CD4-positive, alpha-beta T cell treated with Interferon alpha-2 for 1 hour (primary cell): ENCODE data around the gene BOLA3.
"Not testable (repeated sequence)": the region's sequence is repeated elsewhere in the genome, so short reads cannot be mapped to it uniquely, and the experiment has no call there.

Experiments used
- DNase-seq, 2 donors: peaks; one replicate each; pipeline ENCODE4 v3.0.0-alpha.2; 2020 to 2022

Gene BOLA3

DNA sequence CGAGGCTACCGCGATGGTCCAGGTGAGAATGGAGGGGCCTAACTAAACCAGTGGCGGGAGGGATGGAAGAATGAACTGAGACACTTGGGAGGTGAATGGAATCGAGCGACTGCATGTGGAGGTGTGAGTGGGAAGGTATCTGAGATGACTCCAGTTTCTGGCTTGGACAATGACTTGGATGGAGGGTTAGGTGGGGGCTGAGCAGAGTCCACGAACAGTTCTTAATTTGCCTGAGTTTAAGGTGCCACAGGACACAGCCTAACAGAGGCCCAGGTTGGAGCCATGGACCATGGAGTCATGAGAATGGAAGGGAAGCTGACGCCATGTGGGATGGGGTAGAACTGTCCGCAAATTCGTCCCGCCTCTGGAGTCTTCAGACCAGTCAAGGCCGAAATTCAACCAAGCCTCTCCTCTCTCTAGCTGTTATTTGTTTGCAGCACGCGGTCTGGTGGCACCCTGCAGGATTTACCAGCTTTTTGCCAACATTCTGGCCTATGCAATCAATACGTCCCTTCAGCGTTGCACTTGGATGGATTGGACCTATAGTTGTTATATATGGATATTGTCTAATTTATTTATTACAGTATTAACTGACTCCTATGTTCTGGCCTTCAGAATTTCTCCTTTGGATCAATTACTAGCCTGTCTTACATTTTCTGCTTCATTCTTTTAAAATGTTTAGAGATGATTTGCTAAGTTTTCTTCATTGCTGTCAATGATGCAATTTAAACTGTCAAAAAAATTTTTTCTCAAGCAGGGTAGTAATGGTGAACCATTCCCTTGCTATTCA is 940 bp upstream of the BOLA3 start:
- DNase-seq: no peak

DNA sequence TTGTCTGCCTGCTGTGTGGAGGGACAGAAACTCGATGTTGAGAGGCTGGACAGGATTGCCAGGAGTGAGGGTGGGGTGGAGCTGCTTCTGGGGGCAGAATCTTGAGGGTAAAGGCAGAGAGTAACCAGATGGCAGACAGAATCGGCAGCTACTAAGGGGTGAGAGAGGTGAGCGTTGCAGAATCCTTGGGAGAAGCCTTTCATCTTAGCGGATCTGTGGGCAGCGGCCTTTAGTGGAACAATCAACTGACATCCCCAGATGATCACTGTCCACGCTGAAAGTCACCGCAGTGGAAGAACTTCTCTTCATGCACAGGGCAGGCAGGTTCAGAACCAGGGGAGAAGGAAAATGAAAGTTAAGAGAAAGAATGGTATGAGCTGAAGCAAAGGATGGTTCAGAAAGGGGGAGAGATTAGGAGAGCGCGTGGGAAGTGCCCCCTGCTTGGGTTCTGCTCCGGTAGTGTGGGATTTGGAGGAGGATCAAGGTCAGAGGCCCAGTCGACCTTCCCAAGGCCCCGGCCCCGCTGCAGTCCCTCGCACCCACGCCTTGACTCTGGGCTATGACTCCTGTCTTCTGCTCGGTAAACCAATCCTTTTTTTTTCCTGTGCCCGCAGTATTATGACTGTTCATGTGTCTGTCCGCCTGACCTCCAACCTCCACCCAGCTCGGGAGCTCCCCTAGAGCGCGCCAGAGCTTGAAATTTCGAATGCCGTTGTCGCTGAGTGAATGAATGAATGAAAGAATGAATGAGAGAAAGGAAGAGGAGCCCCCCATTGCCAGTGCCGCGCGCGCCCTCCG is 584 bp downstream of the BOLA3 start:
- peak in 1 of 2 donors; percentile 9 for DNase-seq

- no peak for DNase-seq
Measured at GRCh38 chr2:74142340-74142739, 5.4 kb downstream of the BOLA3 start.

GRCh38 chr2:74138600-74139323 is 8.9 kb downstream of the BOLA3 start:
- no peak for DNase-seq

- DNase-seq: no peak
Measured at GRCh38 chr2:74137651-74138599, 9.8 kb downstream of the BOLA3 start.

GRCh38 chr2:74131901-74132300 is 15.8 kb downstream of the BOLA3 start:
- DNase-seq: no peak

DNA sequence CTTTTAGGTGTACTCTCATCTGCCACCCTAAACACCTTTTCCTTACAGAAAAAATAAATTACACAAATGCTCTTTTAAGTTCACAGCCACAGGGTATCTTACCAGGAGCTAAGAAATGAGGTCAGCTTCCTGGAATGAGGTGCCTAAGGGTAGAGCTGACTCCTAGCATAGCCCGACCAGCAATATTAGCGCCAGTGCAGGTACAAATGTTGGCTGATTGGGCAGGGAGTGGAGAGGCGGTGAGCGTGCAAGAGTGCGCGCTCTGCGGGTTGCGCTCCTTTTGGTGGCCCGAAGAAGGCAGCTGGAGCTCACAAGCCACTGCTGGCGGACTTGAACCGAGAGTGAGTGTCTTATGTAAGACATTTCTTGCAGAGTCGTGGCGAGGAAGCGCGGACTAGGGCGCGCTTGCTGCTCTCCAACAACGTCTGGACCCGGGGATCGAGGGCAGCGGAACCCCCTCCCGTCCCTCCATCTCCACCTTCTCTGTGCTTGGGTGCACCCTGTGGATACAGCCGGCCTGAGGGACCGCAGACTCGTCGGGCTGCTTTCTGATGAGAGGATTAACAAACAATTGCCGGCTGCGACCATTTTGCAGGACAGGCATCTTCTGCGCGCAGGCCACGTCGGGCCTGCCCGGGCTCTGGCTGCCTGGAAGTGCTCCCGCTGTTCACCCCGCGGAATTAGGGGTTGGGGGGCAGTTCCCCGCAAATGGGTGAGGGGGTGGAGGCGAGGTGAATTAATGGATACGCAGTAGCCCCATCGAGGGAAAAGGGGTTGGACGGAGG is 17.3 kb downstream of the BOLA3 start:
- no peak for DNase-seq

DNA sequence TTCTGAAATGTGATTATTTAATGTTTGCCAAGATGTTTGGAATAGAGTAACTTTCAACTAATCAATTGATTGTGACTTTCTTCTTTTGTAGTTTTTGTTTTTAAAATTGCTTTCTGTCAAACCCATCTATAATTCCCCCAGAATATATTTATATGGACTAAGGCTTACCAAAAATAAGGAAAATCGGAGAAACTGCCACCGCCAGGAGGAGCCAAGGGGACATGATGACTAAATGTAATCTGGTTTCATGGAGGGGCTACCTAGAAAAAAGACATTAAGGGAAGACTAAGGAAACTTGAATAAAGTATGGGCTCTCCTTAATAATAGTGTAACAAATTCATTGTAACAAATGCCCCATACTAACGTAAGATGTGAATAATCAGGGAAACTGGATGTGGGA is 19.5 kb downstream of the BOLA3 start:
- no peak for DNase-seq

DNA sequence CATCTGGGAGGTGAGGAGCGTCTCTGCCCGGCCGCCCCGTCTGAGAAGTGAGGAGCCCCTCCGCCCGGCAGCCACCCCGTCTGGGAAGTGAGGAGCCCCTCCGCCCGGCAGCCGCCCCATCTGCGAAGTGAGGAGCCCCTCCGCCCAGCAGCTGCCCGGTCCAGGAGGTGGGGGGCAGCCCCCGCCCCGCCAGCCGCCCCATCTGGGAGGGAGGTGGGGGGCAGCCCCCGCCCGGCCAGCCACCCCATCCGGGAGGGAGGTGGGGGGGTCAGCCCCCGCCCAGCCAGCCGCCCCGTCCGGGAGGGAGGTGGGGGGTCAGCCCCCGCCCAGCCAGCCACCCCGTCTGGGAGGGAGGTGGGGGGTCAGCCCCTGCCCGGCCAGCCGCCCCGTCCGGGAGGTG is 23.8 kb downstream of the BOLA3 start:
- DNase-seq: not testable (repeated sequence)

DNA sequence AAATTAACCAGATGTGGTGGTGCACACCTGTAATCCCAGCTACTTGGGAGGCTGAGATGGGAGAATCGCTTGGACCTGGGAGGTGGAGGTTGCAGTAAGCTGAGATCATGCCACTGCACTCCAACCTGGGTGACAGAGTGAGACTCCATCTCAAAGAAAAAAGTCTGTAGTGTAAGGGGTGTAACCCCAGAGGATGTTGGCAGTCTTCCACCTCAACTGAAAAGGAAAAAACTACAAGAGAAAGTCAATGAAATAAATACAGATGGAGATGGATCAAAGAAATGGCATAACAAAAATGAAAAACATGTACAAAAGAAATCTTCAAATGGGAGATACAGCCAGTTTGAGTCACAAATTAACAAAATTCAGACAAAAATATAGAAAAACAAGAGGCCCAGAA is 25.9 kb downstream of the BOLA3 start:
- not testable (repeated sequence) for DNase-seq

DNA sequence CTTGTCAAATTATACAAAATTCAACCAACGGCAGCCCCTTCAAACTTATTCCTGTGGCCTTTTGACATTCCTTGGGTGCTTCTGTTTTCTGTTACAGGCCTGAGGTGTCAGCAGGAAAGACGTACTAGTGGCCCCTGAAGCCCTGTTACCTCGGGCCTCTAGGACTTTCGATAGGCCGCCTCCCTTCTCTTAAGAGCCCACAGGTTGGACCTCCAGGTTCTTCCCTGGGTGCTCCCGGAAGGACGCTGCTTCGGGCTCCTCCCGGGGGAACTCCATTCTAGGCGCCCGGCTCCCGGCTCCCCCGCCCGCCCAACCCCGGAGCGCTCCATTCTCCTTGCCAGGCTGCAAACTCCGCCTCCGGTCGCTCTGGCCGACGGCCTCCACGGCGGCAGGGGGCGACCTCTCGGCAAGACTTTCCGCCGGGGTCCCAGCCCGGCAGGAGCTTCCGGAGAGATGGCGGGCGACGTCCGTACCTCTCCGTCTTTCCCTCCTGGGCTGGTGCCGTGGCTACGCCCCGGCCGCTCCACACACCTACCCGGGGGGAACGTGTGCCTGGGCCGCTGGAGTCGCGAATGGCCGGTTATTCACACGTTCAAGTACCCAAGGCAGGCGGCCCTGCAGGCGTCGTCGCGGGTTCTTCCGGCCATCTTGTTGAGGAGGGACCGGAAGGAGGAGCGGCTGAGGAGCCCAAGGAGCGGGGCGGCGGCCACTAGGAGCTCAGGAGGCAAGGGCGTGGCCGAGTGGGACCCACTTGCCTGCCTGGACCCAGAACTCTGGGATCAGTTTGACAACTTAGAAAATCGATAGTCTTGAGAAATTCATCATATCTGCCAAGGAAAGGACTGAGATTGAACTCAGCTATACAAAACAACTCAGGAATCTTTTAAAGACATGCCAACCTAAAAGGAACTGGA is 27.5 kb downstream of the BOLA3 start:
- peak; percentile 81 to 88 for DNase-seq

DNA sequence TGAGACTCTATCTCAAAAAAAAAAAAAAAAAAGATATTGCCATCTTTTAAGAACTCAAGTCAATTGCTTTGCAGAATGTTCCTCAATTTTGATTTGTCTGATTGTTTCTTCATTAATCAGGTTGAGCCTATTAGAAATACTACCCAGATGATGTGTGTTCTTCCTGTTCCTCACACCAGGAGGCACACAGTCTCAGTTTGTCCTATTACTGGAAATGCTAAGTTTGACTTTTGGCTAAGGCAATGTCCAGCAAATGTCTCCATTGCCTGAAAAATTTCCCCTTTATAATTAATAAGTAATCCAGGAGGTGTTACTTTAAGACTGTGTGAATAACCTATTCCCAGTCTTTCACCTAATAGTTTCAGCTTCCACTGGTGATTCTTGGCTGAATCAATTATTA is 28.4 kb downstream of the BOLA3 start:
- peak in 1 of 2 donors; percentile 4 for DNase-seq

DNA sequence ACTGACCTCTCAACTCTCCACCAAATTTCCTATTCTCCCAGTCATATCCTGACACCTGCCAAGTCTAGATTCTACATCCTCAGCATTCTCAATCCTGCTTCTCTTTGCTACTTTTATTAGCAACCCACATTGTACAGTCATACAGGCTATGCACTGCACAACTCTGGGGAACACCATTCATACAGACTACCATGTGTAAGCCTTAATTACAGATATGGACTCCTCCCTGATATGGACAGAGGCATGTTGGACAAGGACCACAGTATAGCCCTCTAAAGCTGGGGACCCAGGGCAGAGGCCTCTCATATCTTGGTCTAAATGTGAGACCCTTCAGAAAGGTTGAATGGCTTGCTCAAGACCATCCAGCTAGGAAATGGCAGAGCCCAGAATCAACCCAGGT is 36.3 kb downstream of the BOLA3 start:
- DNase-seq: no peak

GRCh38 chr2:74110537-74110936 is 37.2 kb downstream of the BOLA3 start:
- DNase-seq: no peak

- DNase-seq: no peak
Measured at GRCh38 chr2:74109551-74109950, 38.2 kb downstream of the BOLA3 start.

DNA sequence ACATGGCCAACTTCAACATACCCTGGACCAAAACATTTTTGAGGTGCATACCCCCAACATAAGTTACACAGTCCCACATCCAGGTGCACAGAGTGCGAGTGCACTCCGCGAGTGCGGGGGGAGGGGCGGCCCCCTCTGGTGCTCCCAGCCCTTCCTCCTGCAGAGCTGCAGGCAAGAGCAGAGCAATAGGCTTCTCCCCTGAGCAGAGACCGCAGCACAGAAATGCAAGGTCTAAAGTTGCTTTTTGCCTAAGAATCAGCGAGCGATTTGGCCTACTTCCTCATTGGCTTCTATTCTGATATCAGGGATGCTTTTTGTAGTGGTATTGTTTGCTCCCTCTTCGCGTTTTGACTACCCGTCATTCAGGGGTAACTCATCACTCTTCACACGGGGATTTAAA is 40.6 kb downstream of the BOLA3 start:
- no peak for DNase-seq

DNA sequence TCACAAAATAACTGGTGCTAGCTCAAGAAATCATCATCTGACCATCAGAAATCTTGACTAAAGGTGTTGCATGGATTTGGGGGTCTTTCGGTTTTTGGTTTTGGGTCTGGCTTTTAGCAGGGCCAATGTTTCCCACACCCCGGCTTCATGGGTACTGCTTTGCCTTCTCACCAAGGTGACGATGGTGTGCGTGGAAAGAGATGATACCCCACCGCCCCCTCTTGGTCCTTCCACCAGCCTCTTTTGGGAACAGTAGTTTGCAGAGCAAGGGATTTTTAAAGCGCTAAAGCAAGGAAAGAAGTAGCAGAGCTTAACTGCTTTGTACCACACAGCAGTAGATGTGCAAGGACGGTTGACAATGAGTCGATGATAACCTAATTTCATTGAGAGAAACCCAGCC is 42.3 kb downstream of the BOLA3 start:
- no peak for DNase-seq

DNA sequence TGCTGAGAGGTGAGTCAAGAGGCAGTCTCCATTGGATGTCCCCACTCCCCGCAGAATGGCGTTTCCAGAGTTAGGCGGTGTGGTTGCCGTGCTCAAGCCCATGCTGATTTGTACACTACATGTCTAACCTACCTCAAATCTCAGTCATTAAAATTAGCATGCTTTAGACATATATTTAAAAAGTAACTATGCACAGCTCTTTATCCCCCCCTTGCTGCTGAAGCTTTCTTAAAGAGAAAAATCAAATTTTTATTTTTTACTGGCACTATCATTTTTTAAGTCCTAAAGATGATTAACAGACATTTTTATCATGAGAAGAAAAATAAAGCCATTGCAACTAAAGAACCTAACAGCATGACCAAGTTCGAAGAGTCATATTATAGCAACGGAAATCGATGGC is 42.9 kb downstream of the BOLA3 start:
- peak in 1 of 2 donors; percentile 15 for DNase-seq

DNA sequence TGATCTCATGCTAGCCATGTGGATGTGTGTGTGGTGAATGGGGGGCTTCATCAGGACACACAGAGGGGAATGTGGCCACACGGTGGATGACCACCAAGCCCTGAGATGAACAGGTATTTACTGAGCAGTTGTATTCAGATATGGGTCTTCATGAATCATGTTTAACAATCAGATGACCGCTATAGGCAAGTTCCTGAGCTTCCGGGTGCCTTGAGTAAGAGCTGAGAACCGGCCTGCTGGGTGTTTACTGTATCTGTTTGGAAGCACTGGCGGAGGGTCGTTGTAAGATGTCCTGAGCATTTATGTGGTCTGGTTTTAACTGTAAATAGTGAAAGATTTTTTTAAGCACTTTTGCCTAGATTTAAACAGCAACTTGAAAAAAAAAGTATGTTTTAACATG is 43.9 kb downstream of the BOLA3 start:
- no peak for DNase-seq

GRCh38 chr2:74102516-74102915 is 45.2 kb downstream of the BOLA3 start:
- no peak for DNase-seq
